WTC11 (cell line): ENCODE results near the gene CD72. TPM values are rescaled to one million over a fixed set of nuclear protein-coding genes. Genes with fewer than 3 reads are reported as not detected.

ENCODE experiments used
- ATAC-seq: fragments of 200-7000 bp; cut with Tn5 transposase; 2 replicates; pipeline ENCODE4 v1.10.0; 2021; ENCODE audit warnings: mild to moderate bottlenecking, moderate library complexity
- CTCF ChIA-PET: fragments of 300-600 bp; sonication (Branson Sonifier 250); formaldehyde crosslinking; loops from one replicate; lab custom pipeline; 2021; ENCODE audit warnings: antibody characterized with exemption; lab: Charles Lee
- POLR2A ChIA-PET: fragments of 350-600 bp; sonication (Branson Sonifier 250); formaldehyde crosslinking; loops from one replicate; lab custom pipeline; 2021; ENCODE audit warnings: antibody characterized with exemption; lab: Charles Lee
- DNase-seq: peaks from one replicate; pipeline ENCODE4 v3.0.0; 2021; ENCODE audit warnings: low spot score
- H3K27ac Mint-ChIP-seq: 2 replicates; pipeline ENCODE4 v1.8.0; 2021; ENCODE audit warnings: mixed read lengths
- H3K27me3 Mint-ChIP-seq: 2 replicates; pipeline ENCODE4 v1.8.0; 2021; ENCODE audit warnings: low read depth, mild to moderate bottlenecking, moderate library complexity, mixed read lengths
- H3K36me3 Mint-ChIP-seq: 2 replicates; pipeline ENCODE4 v1.8.0; 2021; ENCODE audit warnings: mixed read lengths
- H3K4me1 Mint-ChIP-seq: 2 replicates; pipeline ENCODE4 v1.8.0; 2022; ENCODE audit warnings: mixed read lengths
- H3K4me3 Mint-ChIP-seq: 2 replicates; pipeline ENCODE4 v1.8.0; 2021; ENCODE audit warnings: mild to moderate bottlenecking, moderate library complexity, mixed read lengths
- H3K9me3 Mint-ChIP-seq: 2 replicates; pipeline ENCODE4 v1.8.0; 2021; ENCODE audit warnings: mixed read lengths
- ATF1 ChIP-seq: sonication (generic); formaldehyde crosslinking; IDR thresholded peaks from 2 replicates; pipeline ENCODE4 v1.8.1; 2023; ENCODE audit warnings: mild to moderate bottlenecking, moderate library complexity, missing genetic modification reagents
- ATF2 ChIP-seq: sonication (generic); formaldehyde crosslinking; IDR thresholded peaks from 2 replicates; pipeline ENCODE4 v1.8.1; 2022; ENCODE audit warnings: low read depth, missing genetic modification reagents, borderline replicate concordance
- CDX4 ChIP-seq: fragments of 250-450 bp; sonication (Bioruptor Pico); IDR thresholded peaks from 2 replicates; pipeline ENCODE4 v1.9.0; 2021; ENCODE audit warnings: moderate library complexity, mild to moderate bottlenecking, inconsistent platforms, borderline replicate concordance
- FOXP1 ChIP-seq: sonication (generic); formaldehyde crosslinking; IDR thresholded peaks from 2 replicates; pipeline ENCODE4 v1.8.0; 2022; ENCODE audit warnings: missing genetic modification reagents, mild to moderate bottlenecking, moderate library complexity, borderline replicate concordance
- GTF2I ChIP-seq: fragments of 250-450 bp; sonication (Bioruptor Pico); conservative IDR thresholded peaks from 2 replicates; pipeline ENCODE4 v1.4.0; 2021; ENCODE audit warnings: mild to moderate bottlenecking
- MXD4 ChIP-seq: fragments of 250-450 bp; sonication (Bioruptor Pico); IDR thresholded peaks from 2 replicates; pipeline ENCODE4 v1.8.0; 2021; ENCODE audit warnings: mild to moderate bottlenecking, moderate library complexity, borderline replicate concordance
- NR1H2 ChIP-seq: sonication (generic); formaldehyde crosslinking; IDR thresholded peaks from 2 replicates; pipeline ENCODE4 v1.9.0; 2021; ENCODE audit warnings: mild to moderate bottlenecking, moderate library complexity, missing genetic modification reagents
- NR2C2 ChIP-seq: sonication (generic); formaldehyde crosslinking; IDR thresholded peaks from 2 replicates; pipeline ENCODE4 v1.8.0; 2022; ENCODE audit warnings: mild to moderate bottlenecking, missing genetic modification reagents
- SOX15 ChIP-seq: fragments of 250-450 bp; sonication (Bioruptor Pico); IDR thresholded peaks from 2 replicates; pipeline ENCODE4 v1.9.0; 2021; ENCODE audit warnings: mild to moderate bottlenecking
- SP1 ChIP-seq: sonication (generic); formaldehyde crosslinking; conservative IDR thresholded peaks from 2 replicates; pipeline ENCODE4 v1.8.1; 2022; ENCODE audit warnings: missing genetic modification reagents
- ZNF317 ChIP-seq: sonication (generic); formaldehyde crosslinking; IDR thresholded peaks from 2 replicates; pipeline ENCODE4 v1.8.1; 2023; ENCODE audit warnings: low read depth, mild to moderate bottlenecking, moderate library complexity, missing genetic modification reagents, borderline replicate concordance
- ZNF416 ChIP-seq: fragments of 250-450 bp; sonication (Bioruptor Pico); IDR thresholded peaks from 2 replicates; pipeline ENCODE4 v1.9.0; 2021; ENCODE audit warnings: mild to moderate bottlenecking, inconsistent platforms
- total RNA-seq: library from RNA; stranded (reverse); gene quantifications from 3 replicates; pipeline ENCODE4 v1.2.3, GENCODE V29; 2021
- TF ChIP-seq, protein P1 (sequence below): fragments of 250-450 bp; sonication (Bioruptor Pico); IDR thresholded peaks from 2 replicates; pipeline ENCODE4 v1.9.0; 2021; ENCODE audit warnings: mild to moderate bottlenecking
- TF ChIP-seq, protein P2 (sequence below): sonication (generic); formaldehyde crosslinking; conservative IDR thresholded peaks from 2 replicates; pipeline ENCODE4 v1.8.1; 2022; ENCODE audit warnings: mild to moderate bottlenecking, missing genetic modification reagents
- TF ChIP-seq, protein P3 (sequence below): sonication (generic); formaldehyde crosslinking; IDR thresholded peaks from 2 replicates; pipeline ENCODE4 v1.8.1; 2022; ENCODE audit warnings: mild to moderate bottlenecking, moderate library complexity, missing genetic modification reagents

Gene CD72
- total RNA-seq, 1 experiment from 2014 or later, result 2.9 TPM

DNA sequence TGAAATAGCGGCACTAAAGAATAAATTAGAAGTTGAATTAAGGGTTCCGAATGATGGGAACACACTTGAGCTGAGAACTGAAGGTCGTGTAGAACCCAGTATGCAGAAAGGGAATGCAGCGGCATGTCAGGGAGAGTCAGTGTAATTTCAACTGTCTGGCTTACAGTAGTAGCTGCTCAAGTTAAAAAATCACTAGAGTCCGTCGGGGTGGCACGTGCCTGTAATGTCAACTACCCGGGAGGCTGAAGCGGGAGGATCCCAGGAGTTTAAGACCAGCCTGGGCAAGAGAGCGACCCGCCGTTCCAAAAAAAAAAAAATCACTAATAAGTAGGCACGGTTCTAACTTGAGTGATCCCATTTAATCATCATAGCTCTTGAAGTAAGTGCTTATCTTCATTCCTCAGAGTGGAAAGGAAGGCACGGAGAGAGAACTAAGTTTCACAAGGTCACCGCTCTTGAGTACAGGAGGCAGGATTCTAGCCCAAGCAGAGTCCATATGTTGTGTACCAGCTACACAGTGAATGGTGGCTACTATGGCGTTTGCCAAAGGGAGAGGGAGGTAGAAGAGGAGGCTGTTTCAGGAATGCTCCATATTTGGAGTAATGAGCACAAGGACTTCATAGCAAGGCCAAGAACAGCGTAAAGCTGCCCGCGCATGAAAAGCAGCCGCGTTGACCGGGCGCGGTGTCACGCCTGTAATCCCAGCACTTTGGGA is 38.8 kb upstream of the CD72 start (continued):
- TF ChIP-seq, protein P1, sequence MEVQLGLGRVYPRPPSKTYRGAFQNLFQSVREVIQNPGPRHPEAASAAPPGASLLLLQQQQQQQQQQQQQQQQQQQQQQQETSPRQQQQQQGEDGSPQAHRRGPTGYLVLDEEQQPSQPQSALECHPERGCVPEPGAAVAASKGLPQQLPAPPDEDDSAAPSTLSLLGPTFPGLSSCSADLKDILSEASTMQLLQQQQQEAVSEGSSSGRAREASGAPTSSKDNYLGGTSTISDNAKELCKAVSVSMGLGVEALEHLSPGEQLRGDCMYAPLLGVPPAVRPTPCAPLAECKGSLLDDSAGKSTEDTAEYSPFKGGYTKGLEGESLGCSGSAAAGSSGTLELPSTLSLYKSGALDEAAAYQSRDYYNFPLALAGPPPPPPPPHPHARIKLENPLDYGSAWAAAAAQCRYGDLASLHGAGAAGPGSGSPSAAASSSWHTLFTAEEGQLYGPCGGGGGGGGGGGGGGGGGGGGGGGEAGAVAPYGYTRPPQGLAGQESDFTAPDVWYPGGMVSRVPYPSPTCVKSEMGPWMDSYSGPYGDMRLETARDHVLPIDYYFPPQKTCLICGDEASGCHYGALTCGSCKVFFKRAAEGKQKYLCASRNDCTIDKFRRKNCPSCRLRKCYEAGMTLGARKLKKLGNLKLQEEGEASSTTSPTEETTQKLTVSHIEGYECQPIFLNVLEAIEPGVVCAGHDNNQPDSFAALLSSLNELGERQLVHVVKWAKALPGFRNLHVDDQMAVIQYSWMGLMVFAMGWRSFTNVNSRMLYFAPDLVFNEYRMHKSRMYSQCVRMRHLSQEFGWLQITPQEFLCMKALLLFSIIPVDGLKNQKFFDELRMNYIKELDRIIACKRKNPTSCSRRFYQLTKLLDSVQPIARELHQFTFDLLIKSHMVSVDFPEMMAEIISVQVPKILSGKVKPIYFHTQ (CRISPR knock-in tag), result no peak
- TF ChIP-seq ATF1 (CRISPR knock-in tag) (no peak), SOX15 (CRISPR knock-in tag) (no peak), NR2C2 (CRISPR knock-in tag) (no peak), ZNF317 (CRISPR knock-in tag) (no peak), GTF2I (CRISPR knock-in tag) (no peak), SP1 (no peak), ZNF416 (CRISPR knock-in tag) (no peak)
- TF ChIP-seq, all 79 proteins: peak for 0

- POLR2A ChIA-PET, result interaction anchor here (6.8 kb wide), 1 partner anchor 34 kb away, joined by 38 read pairs; the partner anchor contains the start of gene TPM2
- CTCF ChIA-PET, result interaction anchor here (0.6 to 10.2 kb wide), 9 partner anchors 9 to 102 kb away, joined by 3 to 127 read pairs (median 6); partner anchors contain the start of genes ARHGEF39, CREB3, TLN1 and TPM2
- H3K27ac Mint-ChIP-seq, result no peak overlapping the region
- H3K4me3 Mint-ChIP-seq, result peak overlapping the region; percentile 73
- H3K9me3 Mint-ChIP-seq, result no peaks in the 10 kb centered on the region
- DNase-seq (no peak), ATAC-seq (no peak)
- H3K4me1 Mint-ChIP-seq, result peaks cover 24% of the 10 kb centered on the region
- peaks cover 21% of the 10 kb centered on the region for H3K36me3 Mint-ChIP-seq
- TF ChIP-seq, protein P1 (CRISPR knock-in tag), result no peak
- TF ChIP-seq NR1H2 (no peak), SP1 (no peak), ZNF416 (CRISPR knock-in tag) (no peak), CDX4 (no peak), MXD4 (CRISPR knock-in tag) (no peak), ATF2 (CRISPR knock-in tag) (no peak), FOXP1 (CRISPR knock-in tag) (no peak)
- TF ChIP-seq, protein P2, sequence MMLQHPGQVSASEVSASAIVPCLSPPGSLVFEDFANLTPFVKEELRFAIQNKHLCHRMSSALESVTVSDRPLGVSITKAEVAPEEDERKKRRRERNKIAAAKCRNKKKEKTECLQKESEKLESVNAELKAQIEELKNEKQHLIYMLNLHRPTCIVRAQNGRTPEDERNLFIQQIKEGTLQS (CRISPR knock-in tag), result no peak
- TF ChIP-seq, protein P3, sequence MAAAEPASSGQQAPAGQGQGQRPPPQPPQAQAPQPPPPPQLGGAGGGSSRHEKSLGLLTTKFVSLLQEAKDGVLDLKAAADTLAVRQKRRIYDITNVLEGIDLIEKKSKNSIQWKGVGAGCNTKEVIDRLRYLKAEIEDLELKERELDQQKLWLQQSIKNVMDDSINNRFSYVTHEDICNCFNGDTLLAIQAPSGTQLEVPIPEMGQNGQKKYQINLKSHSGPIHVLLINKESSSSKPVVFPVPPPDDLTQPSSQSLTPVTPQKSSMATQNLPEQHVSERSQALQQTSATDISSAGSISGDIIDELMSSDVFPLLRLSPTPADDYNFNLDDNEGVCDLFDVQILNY (CRISPR knock-in tag), result no peak
- peaks cover 23% of the 10 kb centered on the region for H3K27me3 Mint-ChIP-seq
These were observed 38.1 kb upstream of the CD72 start for GRCh38 chr9:35656348-35656747.
